Measurements from ENCODE around the gene BICDL2. TPM values are rescaled to one million over a fixed set of nuclear protein-coding genes. Genes with fewer than 3 reads are reported as not detected.

BICDL2 gene
- polyA plus RNA-seq, 2 of the 4 experiments (the other 2 are of a cell fraction), result not detected

GRCh38 chr16:3065742-3066439 is 29.1 kb upstream of the BICDL2 start:
- WGBS (ENCODE audit: missing lambda C conversion rate), result 89% methylated on average over 25 of the region's 26 CpGs
- Histone ChIP-seq H3K9me3 (no peaks in the 10 kb centered on the region), H3K4me1 (peaks cover 17% of the 10 kb centered on the region), H3K27ac (peak overlapping the region; percentile 57 to 69), H3K4me2 (peak overlapping the region; percentile 54), H3K4me3 (peak overlapping the region; percentile 17; the same call in 1 of the 3 replicates)
- no peak for DNase-seq (ENCODE audit: low read depth in 1 of 2, low spot score in 1 of 2)
- FAIRE-seq, result no peak
- ATAC-seq, result no peak
- TF ChIP-seq ATOH8 (CRISPR knock-in tag; IDR thresholded peaks at IDR 0.05; ENCODE audit: low read depth), result no peak
- TF ChIP-seq CBX2 (IDR thresholded peaks at IDR 0.05; ENCODE audit: borderline replicate concordance, low read depth), result no peak
- TF ChIP-seq ZC3H11A (IDR thresholded peaks at IDR 0.05), result no peak
- TF ChIP-seq GATA3 (IDR thresholded peaks at IDR 0.05; ENCODE audit: borderline replicate concordance), result no peak
- no peak for TF ChIP-seq RCOR1 (IDR thresholded peaks at IDR 0.05; ENCODE audit: low read depth, low read length)
- TF ChIP-seq HMGXB4 (CRISPR knock-in tag; IDR thresholded peaks at IDR 0.05; ENCODE audit: borderline replicate concordance), result no peak
- no peak for TF ChIP-seq ELK1 (IDR thresholded peaks at IDR 0.05; ENCODE audit: low read depth, low read length)
- TF ChIP-seq NPAS2 (CRISPR knock-in tag; IDR thresholded peaks at IDR 0.05; ENCODE audit: borderline replicate concordance), result no peak
- TF ChIP-seq HDAC2 (IDR thresholded peaks at IDR 0.05), result no peak
- no peak for TF ChIP-seq FOXS1 (CRISPR knock-in tag; IDR thresholded peaks at IDR 0.05)
- no peak for TF ChIP-seq MAZ (IDR thresholded peaks at IDR 0.05; ENCODE audit: borderline replicate concordance, low read depth, low read length)
- no peak for TF ChIP-seq HEYL (CRISPR knock-in tag; IDR thresholded peaks at IDR 0.05)
- no peak for TF ChIP-seq CHD4 (IDR thresholded peaks at IDR 0.05; ENCODE audit: borderline replicate concordance)
- TF ChIP-seq EHF (CRISPR knock-in tag; IDR thresholded peaks at IDR 0.05), result no peak
- TF ChIP-seq TP53 (CRISPR knock-in tag; IDR thresholded peaks at IDR 0.05), result no peak
- no peak for TF ChIP-seq MYC (IDR thresholded peaks at IDR 0.05; ENCODE audit: borderline replicate concordance, low read length)
- no peak for TF ChIP-seq FOSL2 (IDR thresholded peaks at IDR 0.05)
- TF ChIP-seq FOSL2 (CRISPR knock-in tag; IDR thresholded peaks at IDR 0.05), result no peak
- ChIA-PET CTCF (interaction anchor here (0.9 to 12.4 kb wide), 9 partner anchors 14 to 108 kb away, joined by 3 to 186 read pairs (median 4); partner anchors contain the start of genes ZNF213 and ZSCAN10), POLR2A (no interaction called here)

GRCh38 chr16:3065069-3065741 is 28.5 kb upstream of the BICDL2 start, which contains the start of gene IL32:
IL32 (plus strand) TSS chr16:3065640; CDS start chr16:3065812, 172 bp downstream.
- H3K27ac ChIP-seq, result peak within 1 kb of the TSS; percentile 57 to 69
- H3K4me1 ChIP-seq, result peaks cover 17% of the 10 kb centered on the region
- TF ChIP-seq HEYL (CRISPR knock-in tag; IDR thresholded peaks at IDR 0.05) (no peak), CTCF (IDR thresholded peaks at IDR 0.05) (no peak), FOSL2 (IDR thresholded peaks at IDR 0.05) (no peak), FOSL2 (CRISPR knock-in tag; IDR thresholded peaks at IDR 0.05) (no peak; the same call in 1 of the 2 replicates), NFE2L2 (conservative IDR thresholded peaks at IDR 0.05; ENCODE audit: low read length) (no peak), MAFK (IDR thresholded peaks at IDR 0.05; ENCODE audit: partially characterized antibody) (no peak), PHF8 (IDR thresholded peaks at IDR 0.05; ENCODE audit: borderline replicate concordance, low read depth) (no peak), CHD4 (IDR thresholded peaks at IDR 0.05; ENCODE audit: borderline replicate concordance) (no peak), MAX (IDR thresholded peaks at IDR 0.05) (peak; percentile 19; the same call in 1 of the 2 replicates), ESRRA (IDR thresholded peaks at IDR 0.05; ENCODE audit: borderline replicate concordance, low read length) (peak; percentile 26; the same call in 1 of the 2 replicates)
- peak within 1 kb of the TSS; percentile 54 for H3K4me2 ChIP-seq
- POLR2A ChIA-PET, result no interaction called here
- CTCF ChIA-PET, result interaction anchor here (0.9 to 12.4 kb wide), 9 partner anchors 13 to 109 kb away, joined by 3 to 186 read pairs (median 4); partner anchors contain the start of genes ZNF213 and ZSCAN10
- no peaks in the 10 kb centered on the region for H3K9me3 ChIP-seq
- peak; percentile 49 to 75; a peak in 5 of 6 replicates for ATAC-seq
- peak within 1 kb of the TSS; percentile 17; the same call in 1 of the 3 replicates for H3K4me3 ChIP-seq
- FAIRE-seq, result no peak
- WGBS (ENCODE audit: missing lambda C conversion rate), result 40% methylated on average over 13 of the region's 13 CpGs
- peak; percentile 66 to 71 for DNase-seq (ENCODE audit: low read depth in 1 of 2, low spot score in 1 of 2)
